OCI-LY1 (cell line): Measurements from ENCODE around the gene UTS2R.
"Not testable (repeated sequence)": the region's sequence is repeated elsewhere in the genome, so short reads cannot be mapped to it uniquely, and the experiment has no call there.

Source experiments
- H2AFZ ChIP-seq: fragments of 200-600 bp; sonication (generic), shearing (Covaris generic); 2 replicates; pipeline ENCODE4 v1.6.0; 2014; ENCODE audit warnings: antibody characterized with exemption, mild to moderate bottlenecking, low read length
- H3F3A ChIP-seq: fragments of 200-600 bp; sonication (generic), shearing (Covaris generic); 2 replicates; pipeline ENCODE4 v1.6.0; 2014; ENCODE audit warnings: mild to moderate bottlenecking, antibody characterized with exemption, low read length, moderate library complexity; ENCODE audit not compliant: insufficient read depth
- H3K27ac ChIP-seq: fragments of 200-600 bp; sonication (generic); 2 replicates; pipeline ENCODE4 v1.5.1; 2014; ENCODE audit warnings: low read length, mixed run types, mild to moderate bottlenecking, low read depth; ENCODE audit not compliant: poor library complexity, severe bottlenecking
- H3K27me3 ChIP-seq: fragments of 200-600 bp; sonication (generic); 2 replicates; pipeline ENCODE4 v1.6.0; 2014; ENCODE audit warnings: antibody characterized with exemption, mild to moderate bottlenecking, low read length, moderate library complexity; ENCODE audit not compliant: insufficient read depth
- H3K36me3 ChIP-seq: fragments of 200-600 bp; sonication (generic); 2 replicates; pipeline ENCODE4 v1.6.1; 2014; ENCODE audit warnings: mild to moderate bottlenecking, antibody characterized with exemption, low read length, moderate library complexity, mixed read lengths; ENCODE audit not compliant: insufficient read depth
- H3K4me1 ChIP-seq: fragments of 200-600 bp; sonication (generic); 2 replicates; pipeline ENCODE4 v1.5.1; 2014; ENCODE audit warnings: mild to moderate bottlenecking, low read length, moderate library complexity; ENCODE audit not compliant: insufficient read depth, severe bottlenecking
- H3K4me2 ChIP-seq: fragments of 200-600 bp; sonication (generic), shearing (Covaris generic); 2 replicates; pipeline ENCODE4 v1.6.1; 2014; ENCODE audit warnings: low read length
- H3K4me3 ChIP-seq: fragments of 200-600 bp; sonication (generic); 2 replicates; pipeline ENCODE4 v1.5.1; 2014; ENCODE audit warnings: low read length, low read depth, mild to moderate bottlenecking, mixed read lengths; ENCODE audit not compliant: poor library complexity, severe bottlenecking
- H3K79me2 ChIP-seq: fragments of 200-600 bp; shearing (Covaris generic); 2 replicates; pipeline ENCODE4 v1.6.1; 2016; ENCODE audit warnings: mixed run types, low read length, mixed read lengths; ENCODE audit not compliant: insufficient read depth
- H3K9ac ChIP-seq: fragments of 200-600 bp; sonication (generic), shearing (Covaris generic); 2 replicates; pipeline ENCODE4 v1.6.1; 2014; ENCODE audit warnings: mild to moderate bottlenecking, low read length, mixed read lengths
- H3K9me2 ChIP-seq: fragments of 200-600 bp; sonication (generic), shearing (Covaris generic); 2 replicates; pipeline ENCODE4 v1.6.1; 2014; ENCODE audit warnings: low read depth, mild to moderate bottlenecking, low read length, mixed read lengths
- H3K9me3 ChIP-seq: fragments of 200-600 bp; shearing (Covaris generic); 2 replicates; pipeline ENCODE4 v1.6.1; 2014; ENCODE audit warnings: low read length, mixed read lengths
- H4K20me1 ChIP-seq: fragments of 200-600 bp; sonication (generic), shearing (Covaris generic); 2 replicates; pipeline ENCODE4 v1.6.0; 2016; ENCODE audit warnings: mild to moderate bottlenecking, low read length; ENCODE audit not compliant: insufficient read depth
- EZH2 ChIP-seq: fragments of 200-600 bp; sonication (generic), shearing (Covaris generic); IDR thresholded peaks from 2 replicates; pipeline ENCODE4 v1.8.0; 2017; ENCODE audit warnings: borderline replicate concordance, mixed run types, mild to moderate bottlenecking, antibody characterized with exemption, low read length, moderate library complexity, mixed read lengths
- TF ChIP-seq, protein P1 (sequence below): fragments of 200-600 bp; sonication (generic), shearing (Covaris generic); IDR thresholded peaks from 2 replicates; pipeline ENCODE4 v1.5.1; 2017; ENCODE audit warnings: mild to moderate bottlenecking, antibody characterized with exemption, low read length, moderate library complexity, mixed read lengths

Gene UTS2R

DNA sequence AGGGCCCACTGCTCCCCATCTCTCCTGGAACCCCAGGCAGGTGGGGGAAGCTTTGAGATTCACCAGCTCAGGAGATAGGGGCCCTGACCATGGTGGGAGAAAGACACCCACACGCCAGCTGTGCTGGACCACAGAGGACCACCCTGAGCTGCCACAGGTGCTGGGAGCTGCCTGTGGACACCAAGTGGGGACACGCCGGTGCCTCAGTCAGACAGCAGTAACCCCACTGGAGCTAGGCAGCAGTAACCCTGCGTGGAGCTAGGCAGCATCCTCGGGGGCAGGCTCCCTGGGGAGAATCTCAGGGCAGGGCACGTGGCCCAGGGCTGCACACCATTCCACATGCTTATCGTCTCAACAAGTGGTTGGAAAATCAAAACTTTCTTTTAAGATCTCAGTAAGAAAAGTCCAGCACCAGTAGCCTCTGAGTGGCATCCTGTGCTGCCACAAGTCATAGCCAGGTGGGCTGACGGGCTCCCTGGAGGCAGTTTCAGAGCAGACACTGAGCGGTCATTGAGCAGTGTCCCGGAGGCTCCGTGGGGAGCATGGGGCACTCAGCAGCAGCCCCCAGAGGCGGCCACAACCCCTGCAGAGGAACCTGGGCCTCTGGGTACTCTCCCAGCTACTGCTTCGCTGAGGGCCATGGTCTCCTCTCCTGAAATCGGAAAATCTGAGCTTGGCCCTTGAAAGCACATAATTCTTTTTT lies 38.6 kb downstream of the UTS2R start:
- Histone ChIP-seq H3K4me2 (no peak overlapping the region), H3K9me3 (no peaks in the 10 kb centered on the region), H4K20me1 (no peaks in the 10 kb centered on the region), H3K27me3 (no peaks in the 10 kb centered on the region), H3K9ac (no peak overlapping the region), H3K4me3 (no peak overlapping the region), H2AFZ (no peak overlapping the region), H3K36me3 (peaks cover 10% of the 10 kb centered on the region), H3K9me2 (no peaks in the 10 kb centered on the region), H3F3A (no peaks in the 10 kb centered on the region), H3K27ac (no peak overlapping the region), H3K4me1 (no peaks in the 10 kb centered on the region), H3K79me2 (no peaks in the 10 kb centered on the region)
- TF ChIP-seq, protein P1, sequence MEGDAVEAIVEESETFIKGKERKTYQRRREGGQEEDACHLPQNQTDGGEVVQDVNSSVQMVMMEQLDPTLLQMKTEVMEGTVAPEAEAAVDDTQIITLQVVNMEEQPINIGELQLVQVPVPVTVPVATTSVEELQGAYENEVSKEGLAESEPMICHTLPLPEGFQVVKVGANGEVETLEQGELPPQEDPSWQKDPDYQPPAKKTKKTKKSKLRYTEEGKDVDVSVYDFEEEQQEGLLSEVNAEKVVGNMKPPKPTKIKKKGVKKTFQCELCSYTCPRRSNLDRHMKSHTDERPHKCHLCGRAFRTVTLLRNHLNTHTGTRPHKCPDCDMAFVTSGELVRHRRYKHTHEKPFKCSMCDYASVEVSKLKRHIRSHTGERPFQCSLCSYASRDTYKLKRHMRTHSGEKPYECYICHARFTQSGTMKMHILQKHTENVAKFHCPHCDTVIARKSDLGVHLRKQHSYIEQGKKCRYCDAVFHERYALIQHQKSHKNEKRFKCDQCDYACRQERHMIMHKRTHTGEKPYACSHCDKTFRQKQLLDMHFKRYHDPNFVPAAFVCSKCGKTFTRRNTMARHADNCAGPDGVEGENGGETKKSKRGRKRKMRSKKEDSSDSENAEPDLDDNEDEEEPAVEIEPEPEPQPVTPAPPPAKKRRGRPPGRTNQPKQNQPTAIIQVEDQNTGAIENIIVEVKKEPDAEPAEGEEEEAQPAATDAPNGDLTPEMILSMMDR = no peak
- TF ChIP-seq EZH2 = no peak

DNA sequence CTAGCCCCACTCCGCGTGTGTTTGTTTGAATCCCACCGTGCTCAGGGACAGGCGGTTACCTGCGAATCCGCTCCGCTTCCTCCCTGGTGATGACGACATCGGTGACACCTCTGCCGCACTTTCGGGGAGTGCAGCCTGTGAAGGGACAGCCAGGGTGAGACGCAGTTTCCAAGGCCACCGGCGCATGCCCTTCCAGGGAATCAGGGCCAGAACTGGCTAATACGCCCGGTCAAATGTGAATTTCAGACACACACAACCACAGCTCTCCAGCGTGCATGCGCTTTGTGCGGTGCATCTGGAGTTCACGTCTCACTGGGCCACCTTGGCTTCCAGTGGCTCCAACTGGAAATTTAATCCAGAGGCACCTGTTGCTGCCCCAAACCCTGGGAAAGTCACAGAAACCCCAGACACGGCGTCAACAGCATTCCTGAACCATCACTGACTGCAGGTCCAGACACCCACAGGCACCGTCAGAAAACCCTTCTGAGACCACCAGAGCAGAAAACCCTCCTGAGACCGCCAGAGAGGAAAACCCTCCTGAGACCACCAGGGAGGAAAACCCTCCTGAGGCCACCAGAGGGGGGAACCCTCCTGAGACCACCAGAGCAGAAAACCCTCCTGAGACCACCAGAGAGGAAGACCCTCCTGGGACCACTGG lies 40.0 kb downstream of the UTS2R start:
- H3K4me1 ChIP-seq = no peaks in the 10 kb centered on the region
- no peak overlapping the region for H3K4me2 ChIP-seq
- no peak overlapping the region for H3K4me3 ChIP-seq
- H3K9me2 ChIP-seq = no peaks in the 10 kb centered on the region
- no peak overlapping the region for H3K9ac ChIP-seq
- no peaks in the 10 kb centered on the region for H4K20me1 ChIP-seq
- H3K27me3 ChIP-seq = no peaks in the 10 kb centered on the region
- H3F3A ChIP-seq = no peaks in the 10 kb centered on the region
- H3K36me3 ChIP-seq = peaks cover 10% of the 10 kb centered on the region
- no peak overlapping the region for H3K27ac ChIP-seq
- TF ChIP-seq, protein P1 = no peak
- no peak for TF ChIP-seq EZH2
- no peaks in the 10 kb centered on the region for H3K9me3 ChIP-seq
- no peak overlapping the region for H2AFZ ChIP-seq
- H3K79me2 ChIP-seq = no peaks in the 10 kb centered on the region

GRCh38 chr17:82412081-82412480 lies 40.5 kb downstream of the UTS2R start:
- H3K27ac ChIP-seq, H2AFZ ChIP-seq, H3K4me2 ChIP-seq, H3K4me3 ChIP-seq, H3K4me1 ChIP-seq, H3K27me3 ChIP-seq, H3K36me3 ChIP-seq, H3K9ac ChIP-seq, H3K9me2 ChIP-seq, H3K79me2 ChIP-seq, H3K9me3 ChIP-seq, H3F3A ChIP-seq, H4K20me1 ChIP-seq: not testable (repeated sequence)
